HCT116 (cell line): ENCODE data around the gene GRB2. TPM values are rescaled to one million over a fixed set of nuclear protein-coding genes. Genes with fewer than 3 reads are reported as not detected.

Source experiments
- ATAC-seq: fragments of 200-7000 bp; cut with Tn5 transposase; 2 replicates; pipeline ENCODE4 v1.9.1; 2020; ENCODE audit warnings: mild to moderate bottlenecking, moderate library complexity
- BruUV-seq: library from RNA; stranded (reverse); fragments of 400-500 nt; replicated peaks from 2 replicates; lab custom pipeline; 2021; lab: Mats Ljungman, UMichigan
- CTCF ChIA-PET: fragments of 300-600 bp; sonication (Branson Sonifier 250); formaldehyde crosslinking; loops from one replicate; lab custom pipeline; 2021; ENCODE audit warnings: antibody characterized with exemption; lab: Charles Lee
- POLR2A ChIA-PET: fragments of 300-600, 350-600 bp; sonication (Branson Sonifier 250); formaldehyde crosslinking; loops from one replicate; lab custom pipeline; 2021; ENCODE audit warnings: antibody characterized with exemption; lab: Charles Lee
- RAD21 ChIA-PET, 2 experiments: fragments of 300-600 bp; sonication (Branson Sonifier 250); formaldehyde crosslinking; loops; one replicate each; lab custom pipeline; 2023; ENCODE audit warnings: low total read pairs in 2 of 2; ENCODE audit not compliant: uncharacterized antibody in 2 of 2, unreplicated experiment in 2 of 2, low non-redundant PET in 1 of 2; lab: Charles Lee
- DNase-seq: peaks from one replicate; pipeline ENCODE4 v3.0.0-alpha.2; 2010; ENCODE audit warnings: low read depth, low spot score
- H2AFZ ChIP-seq: fragments of 200-600 bp; shearing (Covaris generic), sonication (generic); 2 replicates; pipeline ENCODE4 v1.6.1; 2017; ENCODE audit warnings: low read depth, mixed run types, mixed read lengths, antibody characterized with exemption, low read length; ENCODE audit not compliant: poor library complexity, severe bottlenecking
- H3K27ac ChIP-seq: 2 replicates; pipeline ENCODE4 v1.5.1; 2012; ENCODE audit warnings: low read depth, low read length
- H3K27me3 ChIP-seq: fragments of 200-600 bp; sonication (generic); 2 replicates; pipeline ENCODE4 v1.6.1; 2016; ENCODE audit warnings: mixed run types, low read length, mixed read lengths; ENCODE audit not compliant: insufficient read depth
- H3K36me3 ChIP-seq, 2 experiments: fragments of 200-500 bp in 1 of 2; fragments of 200-600 bp in 1 of 2; sonication (Bioruptor generic) in 1 of 2; sonication (generic) in 1 of 2; 2 replicates each; pipeline versions ENCODE4 v1.5.1 to v1.6.1; 2014 to 2016; ENCODE audit warnings: low read length in 2 of 2, inconsistent platforms in 1 of 2, mixed read lengths in 1 of 2, mixed run types in 1 of 2; ENCODE audit not compliant: insufficient read depth in 2 of 2, control insufficient read depth in 1 of 2
- H3K4me1 ChIP-seq, 2 experiments: fragments of 200-600 bp in 1 of 2; sonication (generic) in 1 of 2; 2 replicates each; pipeline versions ENCODE4 v1.5.1 to v1.6.1; 2012 to 2017; ENCODE audit warnings: low read length in 2 of 2, inconsistent platforms in 1 of 2, mild to moderate bottlenecking in 1 of 2, mixed read lengths in 1 of 2, mixed run types in 1 of 2, moderate library complexity in 1 of 2; ENCODE audit not compliant: insufficient read depth in 2 of 2, control insufficient read depth in 1 of 2
- H3K4me2 ChIP-seq: fragments of 200-600 bp; sonication (generic); 2 replicates; pipeline ENCODE4 v1.6.1; 2017; ENCODE audit warnings: mixed run types, low read length, mixed read lengths
- H3K4me3 ChIP-seq, 2 experiments: fragments of 200-600 bp in 1 of 2; sonication (generic) in 1 of 2; replicated peaks in 1 of 2; 2 replicates each; pipeline ENCODE4 v1.5.1; 2011 to 2016; ENCODE audit warnings: low read length in 2 of 2, control low read depth in 1 of 2, low read depth in 1 of 2, mild to moderate bottlenecking in 1 of 2, mixed read lengths in 1 of 2, mixed run types in 1 of 2
- H3K79me2 ChIP-seq: fragments of 200-600 bp; sonication (generic); 2 replicates; pipeline ENCODE4 v1.6.1; 2017; ENCODE audit warnings: mild to moderate bottlenecking, mixed run types, low read length, moderate library complexity, mixed read lengths; ENCODE audit not compliant: insufficient read depth
- H3K9ac ChIP-seq: fragments of 200-600 bp; sonication (generic); 2 replicates; pipeline ENCODE4 v1.6.1; 2016; ENCODE audit warnings: low read length, mixed read lengths
- H3K9me2 ChIP-seq: fragments of 200-600 bp; sonication (generic), shearing (Covaris generic); 2 replicates; pipeline ENCODE4 v1.6.1; 2017; ENCODE audit warnings: mixed run types, mild to moderate bottlenecking, moderate library complexity; ENCODE audit not compliant: insufficient read depth
- H3K9me3 ChIP-seq, 2 experiments: fragments of 200-500 bp in 1 of 2; fragments of 200-600 bp in 1 of 2; sonication (Bioruptor generic) in 1 of 2; sonication (generic) in 1 of 2; 2 replicates each; pipeline ENCODE4 v1.6.1; 2014 to 2017; ENCODE audit warnings: low read length in 2 of 2, mixed read lengths in 2 of 2, inconsistent platforms in 1 of 2, low read depth in 1 of 2, mild to moderate bottlenecking in 1 of 2, mixed run types in 1 of 2, moderate library complexity in 1 of 2; ENCODE audit not compliant: control insufficient read depth in 1 of 2, insufficient read depth in 1 of 2
- H4K20me1 ChIP-seq: fragments of 200-600 bp; sonication (generic), shearing (Covaris generic); 2 replicates; pipeline ENCODE4 v1.6.1; 2017; ENCODE audit warnings: mixed run types, mild to moderate bottlenecking, moderate library complexity; ENCODE audit not compliant: insufficient read depth
- CBX3 ChIP-seq: IDR thresholded peaks from 2 replicates; pipeline ENCODE4 v1.6.1; 2012; ENCODE audit warnings: low read depth
- ELF1 ChIP-seq: IDR thresholded peaks from 2 replicates; pipeline ENCODE4 v1.6.1; 2012; ENCODE audit warnings: low read depth, borderline replicate concordance
- EZH2 ChIP-seq: fragments of 200-600 bp; sonication (generic); IDR thresholded peaks from 2 replicates; pipeline ENCODE4 v1.6.1; 2017; ENCODE audit warnings: antibody characterized with exemption, mixed run types
- SP1 ChIP-seq: IDR thresholded peaks from 2 replicates; pipeline ENCODE4 v1.6.1; 2012; ENCODE audit warnings: low read depth
- SRF ChIP-seq: IDR thresholded peaks from 2 replicates; pipeline ENCODE4 v1.6.1; 2012; ENCODE audit warnings: low read depth
- YY1 ChIP-seq: IDR thresholded peaks from 2 replicates; pipeline ENCODE4 v1.6.1; 2011; ENCODE audit warnings: low read length, low read depth, moderate library complexity, mild to moderate bottlenecking; ENCODE audit not compliant: insufficient replicate concordance; ENCODE audit errors: extremely low read depth
- ZFX ChIP-seq: fragments of 450-650 bp; IDR thresholded peaks from 2 replicates; pipeline ENCODE4 v1.6.1; 2017
- ZNF274 ChIP-seq: fragments of 200-500 bp; sonication (Bioruptor generic); IDR thresholded peaks from 2 replicates; pipeline ENCODE4 v1.6.1; 2014; ENCODE audit warnings: mild to moderate bottlenecking, low read depth, low read length, inconsistent platforms
- intact Hi-C: fragments of 100-400 bp; cut with micrococcal nuclease; formaldehyde crosslinking; loops from 2 replicates; pipeline ENCODE4 v1.10.0; 2022
- total RNA-seq: library from RNA; stranded (reverse); gene quantifications from one replicate; pipeline ENCODE4 v1.2.1, GENCODE V29; 2021; ENCODE audit not compliant: unreplicated experiment
- TF ChIP-seq, protein P1 (sequence below): IDR thresholded peaks from 2 replicates; pipeline ENCODE4 v1.6.1; 2011; ENCODE audit warnings: mild to moderate bottlenecking, low read length, moderate library complexity; ENCODE audit not compliant: insufficient replicate concordance; ENCODE audit errors: extremely low read depth

GRB2 gene
- total RNA-seq, 1 experiment from 2014 or later, result 146 TPM

GRCh38 chr17:75338335-75338734, 67.1 kb downstream of the GRB2 start (continued):
- TF ChIP-seq, protein P1, sequence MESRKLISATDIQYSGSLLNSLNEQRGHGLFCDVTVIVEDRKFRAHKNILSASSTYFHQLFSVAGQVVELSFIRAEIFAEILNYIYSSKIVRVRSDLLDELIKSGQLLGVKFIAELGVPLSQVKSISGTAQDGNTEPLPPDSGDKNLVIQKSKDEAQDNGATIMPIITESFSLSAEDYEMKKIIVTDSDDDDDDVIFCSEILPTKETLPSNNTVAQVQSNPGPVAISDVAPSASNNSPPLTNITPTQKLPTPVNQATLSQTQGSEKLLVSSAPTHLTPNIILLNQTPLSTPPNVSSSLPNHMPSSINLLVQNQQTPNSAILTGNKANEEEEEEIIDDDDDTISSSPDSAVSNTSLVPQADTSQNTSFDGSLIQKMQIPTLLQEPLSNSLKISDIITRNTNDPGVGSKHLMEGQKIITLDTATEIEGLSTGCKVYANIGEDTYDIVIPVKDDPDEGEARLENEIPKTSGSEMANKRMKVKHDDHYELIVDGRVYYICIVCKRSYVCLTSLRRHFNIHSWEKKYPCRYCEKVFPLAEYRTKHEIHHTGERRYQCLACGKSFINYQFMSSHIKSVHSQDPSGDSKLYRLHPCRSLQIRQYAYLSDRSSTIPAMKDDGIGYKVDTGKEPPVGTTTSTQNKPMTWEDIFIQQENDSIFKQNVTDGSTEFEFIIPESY, result no peak
- TF ChIP-seq ZNF274 (no peak), SRF (no peak), YY1 (no peak), ZFX (no peak)

- DNase-seq (no peak), ATAC-seq (no peak)
- Histone ChIP-seq H3K27me3 (no peaks in the 10 kb centered on the region), H3K36me3 (peaks cover 0 to 4% of the 10 kb centered on the region in 2 experiments; a peak in 1 of 4 replicates), H3K4me2 (no peak overlapping the region), H3K27ac (no peak overlapping the region), H3K9ac (no peak overlapping the region), H3K4me1 (no peaks in the 10 kb centered on the region), H4K20me1 (peaks cover 5% of the 10 kb centered on the region; the same call in 1 of the 2 replicates), H3K9me2 (no peaks in the 10 kb centered on the region), H2AFZ (no peak overlapping the region), H3K79me2 (peaks cover 79% of the 10 kb centered on the region), H3K9me3 (no peaks in the 10 kb centered on the region), H3K4me3 (no peak overlapping the region)
- ChIA-PET POLR2A (no interaction called here), RAD21 (no interaction called here), CTCF (interaction anchor here (1.7 kb wide), 1 partner anchor 13 kb away, joined by 3 read pairs; no protein-coding TSS in a partner anchor)
- BruUV-seq, result no TSS peak
- TF ChIP-seq EZH2 (no peak), YY1 (no peak), SP1 (no peak), CBX3 (no peak), ELF1 (no peak)
- intact Hi-C loops, result no loop called here
Observed at GRCh38 chr17:75335315-75335714, 70.2 kb downstream of the GRB2 start.
